Activated naive CD8-positive, alpha-beta T cell treated with anti-CD3 and anti-CD28 coated beads, Interleukin-2, amount 50 U/mL, for 24 hours (primary cell): ENCODE results near the gene BCOR.

Source experiments
- ATAC-seq: fragments of 150-1000 bp; cut with Tn5 transposase; one replicate; pipeline ENCODE4 v1.10.0; 2021
- DNase-seq: peaks from one replicate; pipeline ENCODE4 v3.0.0; 2021
- H3K27ac Mint-ChIP-seq: one replicate; pipeline ENCODE4 v1.8.0; 2021; ENCODE audit warnings: mild to moderate bottlenecking, mixed read lengths
- H3K27me3 Mint-ChIP-seq: one replicate; pipeline ENCODE4 v1.8.0; 2021; ENCODE audit warnings: mixed read lengths
- H3K36me3 Mint-ChIP-seq: one replicate; pipeline ENCODE4 v1.8.0; 2021; ENCODE audit warnings: low read depth, mixed read lengths
- H3K4me1 Mint-ChIP-seq: one replicate; pipeline ENCODE4 v1.8.0; 2021; ENCODE audit warnings: mixed read lengths
- H3K4me3 Mint-ChIP-seq: one replicate; pipeline ENCODE4 v1.8.0; 2021; ENCODE audit warnings: mild to moderate bottlenecking, moderate library complexity, mixed read lengths
- H3K9me3 Mint-ChIP-seq: one replicate; pipeline ENCODE4 v1.8.0; 2021; ENCODE audit warnings: mixed read lengths

BCOR gene

GRCh38 chrX:40097504-40098263 is at the start of gene BCOR:
Gene BCOR (minus strand): TSS chrX:40097958. CDS start chrX:40077929, 20,029 bp downstream.
- no peaks in the 10 kb centered on the region for H3K27me3 Mint-ChIP-seq
- peak within 1 kb of the TSS; percentile 86 for H3K4me3 Mint-ChIP-seq
- H3K27ac Mint-ChIP-seq: peak within 1 kb of the TSS; percentile 88
- peak; percentile 75 for DNase-seq
- peak; percentile 39 for ATAC-seq
- H3K9me3 Mint-ChIP-seq: no peaks in the 10 kb centered on the region
- peaks cover 5% of the 10 kb centered on the region for H3K36me3 Mint-ChIP-seq
- peaks cover 33% of the 10 kb centered on the region for H3K4me1 Mint-ChIP-seq

GRCh38 chrX:40147126-40147952 is 49.6 kb upstream of the BCOR start:
- no peak for ATAC-seq
- Mint-ChIP-seq H3K4me3 (no peak overlapping the region), H3K9me3 (no peaks in the 10 kb centered on the region), H3K4me1 (peaks cover 26% of the 10 kb centered on the region), H3K27ac (no peak overlapping the region), H3K36me3 (peaks cover 1% of the 10 kb centered on the region), H3K27me3 (peaks cover 2% of the 10 kb centered on the region)
- DNase-seq: no peak

GRCh38 chrX:40146262-40147125 is 48.7 kb upstream of the BCOR start:
- ATAC-seq (peak; percentile 59), DNase-seq (peak; percentile 23)
- H3K27me3 Mint-ChIP-seq: peaks cover 2% of the 10 kb centered on the region
- H3K4me3 Mint-ChIP-seq: no peak overlapping the region
- peaks cover 27% of the 10 kb centered on the region for H3K4me1 Mint-ChIP-seq
- no peaks in the 10 kb centered on the region for H3K9me3 Mint-ChIP-seq
- no peak overlapping the region for H3K27ac Mint-ChIP-seq
- peaks cover 1% of the 10 kb centered on the region for H3K36me3 Mint-ChIP-seq

- Mint-ChIP-seq H3K9me3 (no peaks in the 10 kb centered on the region), H3K4me1 (peaks cover 27% of the 10 kb centered on the region), H3K27ac (no peak overlapping the region), H3K36me3 (peaks cover 1% of the 10 kb centered on the region), H3K27me3 (peaks cover 2% of the 10 kb centered on the region), H3K4me3 (peak overlapping the region; percentile 32)
- ATAC-seq: no peak
- no peak for DNase-seq
Measured at GRCh38 chrX:40145923-40146261, 48.1 kb upstream of the BCOR start.

- peaks cover 22% of the 10 kb centered on the region for H3K4me1 Mint-ChIP-seq
- H3K36me3 Mint-ChIP-seq: peaks cover 1% of the 10 kb centered on the region
- H3K27ac Mint-ChIP-seq: no peak overlapping the region
- ATAC-seq (no peak), DNase-seq (no peak)
- H3K4me3 Mint-ChIP-seq: no peak overlapping the region
- no peaks in the 10 kb centered on the region for H3K9me3 Mint-ChIP-seq
- peaks cover 2% of the 10 kb centered on the region for H3K27me3 Mint-ChIP-seq
Measured at GRCh38 chrX:40145001-40145922, 47.5 kb upstream of the BCOR start.

- H3K4me3 Mint-ChIP-seq: no peak overlapping the region
Measured at GRCh38 chrX:40144576-40144975, 46.8 kb upstream of the BCOR start.

GRCh38 chrX:40143987-40144386 is 46.2 kb upstream of the BCOR start:
- Mint-ChIP-seq H3K27me3 (no peaks in the 10 kb centered on the region), H3K9me3 (no peaks in the 10 kb centered on the region), H3K36me3 (no peaks in the 10 kb centered on the region), H3K27ac (no peak overlapping the region), H3K4me1 (peaks cover 15% of the 10 kb centered on the region), H3K4me3 (no peak overlapping the region)
- ATAC-seq: no peak
- no peak for DNase-seq

More at GRCh38 chrX:40144576-40144975, 46.8 kb upstream of the BCOR start:
- H3K9me3 Mint-ChIP-seq: no peaks in the 10 kb centered on the region
- DNase-seq (no peak), ATAC-seq (no peak)
- H3K4me1 Mint-ChIP-seq: peaks cover 18% of the 10 kb centered on the region
- no peak overlapping the region for H3K27ac Mint-ChIP-seq
- H3K27me3 Mint-ChIP-seq: no peaks in the 10 kb centered on the region
- no peaks in the 10 kb centered on the region for H3K36me3 Mint-ChIP-seq

GRCh38 chrX:40143001-40143400 is 45.2 kb upstream of the BCOR start:
- no peaks in the 10 kb centered on the region for H3K9me3 Mint-ChIP-seq
- ATAC-seq (no peak), DNase-seq (no peak)
- H3K4me1 Mint-ChIP-seq: peaks cover 6% of the 10 kb centered on the region
- no peaks in the 10 kb centered on the region for H3K36me3 Mint-ChIP-seq
- H3K27ac Mint-ChIP-seq: no peak overlapping the region
- H3K4me3 Mint-ChIP-seq: no peak overlapping the region
- no peaks in the 10 kb centered on the region for H3K27me3 Mint-ChIP-seq

- DNase-seq (no peak), ATAC-seq (no peak)
- H3K4me3 Mint-ChIP-seq: no peak overlapping the region
- H3K27me3 Mint-ChIP-seq: no peaks in the 10 kb centered on the region
- H3K9me3 Mint-ChIP-seq: no peaks in the 10 kb centered on the region
- peaks cover 6% of the 10 kb centered on the region for H3K4me1 Mint-ChIP-seq
- H3K36me3 Mint-ChIP-seq: no peaks in the 10 kb centered on the region
- H3K27ac Mint-ChIP-seq: no peak overlapping the region
Measured at GRCh38 chrX:40142417-40142816, 44.7 kb upstream of the BCOR start.

- ATAC-seq (no peak), DNase-seq (no peak)
- Mint-ChIP-seq H3K4me3 (no peak overlapping the region), H3K36me3 (no peaks in the 10 kb centered on the region), H3K4me1 (peaks cover 3% of the 10 kb centered on the region), H3K27ac (no peak overlapping the region), H3K27me3 (no peaks in the 10 kb centered on the region), H3K9me3 (no peaks in the 10 kb centered on the region)
Measured at GRCh38 chrX:40140706-40141499, 43.1 kb upstream of the BCOR start.

GRCh38 chrX:40132751-40133150 is 35.0 kb upstream of the BCOR start:
- Mint-ChIP-seq H3K4me3 (no peak overlapping the region), H3K4me1 (no peaks in the 10 kb centered on the region), H3K27ac (no peak overlapping the region), H3K27me3 (no peaks in the 10 kb centered on the region), H3K9me3 (no peaks in the 10 kb centered on the region), H3K36me3 (no peaks in the 10 kb centered on the region)
- ATAC-seq (no peak), DNase-seq (no peak)

GRCh38 chrX:40131654-40132337 is 34.0 kb upstream of the BCOR start:
- Mint-ChIP-seq H3K36me3 (no peaks in the 10 kb centered on the region), H3K9me3 (no peaks in the 10 kb centered on the region), H3K4me3 (no peak overlapping the region), H3K27me3 (no peaks in the 10 kb centered on the region), H3K4me1 (peaks cover 4% of the 10 kb centered on the region), H3K27ac (no peak overlapping the region)
- DNase-seq (no peak), ATAC-seq (no peak)

- H3K36me3 Mint-ChIP-seq: peaks cover 3% of the 10 kb centered on the region
- H3K4me3 Mint-ChIP-seq: no peak overlapping the region
- H3K27ac Mint-ChIP-seq: no peak overlapping the region
- H3K9me3 Mint-ChIP-seq: no peaks in the 10 kb centered on the region
- DNase-seq (no peak), ATAC-seq (no peak)
- peaks cover 4% of the 10 kb centered on the region for H3K4me1 Mint-ChIP-seq
- H3K27me3 Mint-ChIP-seq: no peaks in the 10 kb centered on the region
Measured at GRCh38 chrX:40130207-40130606, 32.4 kb upstream of the BCOR start.
